Activated CD4-positive, alpha-beta T cell treated with anti-CD3 and anti-CD28 coated beads for 1 hour (primary cell): Measurements from ENCODE around the gene NAV3.

Experiments
- DNase-seq: peaks from one replicate; pipeline ENCODE4 v3.0.0-alpha.2; 2020

NAV3 gene, protein sequence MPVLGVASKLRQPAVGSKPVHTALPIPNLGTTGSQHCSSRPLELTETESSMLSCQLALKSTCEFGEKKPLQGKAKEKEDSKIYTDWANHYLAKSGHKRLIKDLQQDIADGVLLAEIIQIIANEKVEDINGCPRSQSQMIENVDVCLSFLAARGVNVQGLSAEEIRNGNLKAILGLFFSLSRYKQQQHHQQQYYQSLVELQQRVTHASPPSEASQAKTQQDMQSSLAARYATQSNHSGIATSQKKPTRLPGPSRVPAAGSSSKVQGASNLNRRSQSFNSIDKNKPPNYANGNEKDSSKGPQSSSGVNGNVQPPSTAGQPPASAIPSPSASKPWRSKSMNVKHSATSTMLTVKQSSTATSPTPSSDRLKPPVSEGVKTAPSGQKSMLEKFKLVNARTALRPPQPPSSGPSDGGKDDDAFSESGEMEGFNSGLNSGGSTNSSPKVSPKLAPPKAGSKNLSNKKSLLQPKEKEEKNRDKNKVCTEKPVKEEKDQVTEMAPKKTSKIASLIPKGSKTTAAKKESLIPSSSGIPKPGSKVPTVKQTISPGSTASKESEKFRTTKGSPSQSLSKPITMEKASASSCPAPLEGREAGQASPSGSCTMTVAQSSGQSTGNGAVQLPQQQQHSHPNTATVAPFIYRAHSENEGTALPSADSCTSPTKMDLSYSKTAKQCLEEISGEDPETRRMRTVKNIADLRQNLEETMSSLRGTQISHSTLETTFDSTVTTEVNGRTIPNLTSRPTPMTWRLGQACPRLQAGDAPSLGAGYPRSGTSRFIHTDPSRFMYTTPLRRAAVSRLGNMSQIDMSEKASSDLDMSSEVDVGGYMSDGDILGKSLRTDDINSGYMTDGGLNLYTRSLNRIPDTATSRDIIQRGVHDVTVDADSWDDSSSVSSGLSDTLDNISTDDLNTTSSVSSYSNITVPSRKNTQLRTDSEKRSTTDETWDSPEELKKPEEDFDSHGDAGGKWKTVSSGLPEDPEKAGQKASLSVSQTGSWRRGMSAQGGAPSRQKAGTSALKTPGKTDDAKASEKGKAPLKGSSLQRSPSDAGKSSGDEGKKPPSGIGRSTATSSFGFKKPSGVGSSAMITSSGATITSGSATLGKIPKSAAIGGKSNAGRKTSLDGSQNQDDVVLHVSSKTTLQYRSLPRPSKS (N-terminal part only)

DNA sequence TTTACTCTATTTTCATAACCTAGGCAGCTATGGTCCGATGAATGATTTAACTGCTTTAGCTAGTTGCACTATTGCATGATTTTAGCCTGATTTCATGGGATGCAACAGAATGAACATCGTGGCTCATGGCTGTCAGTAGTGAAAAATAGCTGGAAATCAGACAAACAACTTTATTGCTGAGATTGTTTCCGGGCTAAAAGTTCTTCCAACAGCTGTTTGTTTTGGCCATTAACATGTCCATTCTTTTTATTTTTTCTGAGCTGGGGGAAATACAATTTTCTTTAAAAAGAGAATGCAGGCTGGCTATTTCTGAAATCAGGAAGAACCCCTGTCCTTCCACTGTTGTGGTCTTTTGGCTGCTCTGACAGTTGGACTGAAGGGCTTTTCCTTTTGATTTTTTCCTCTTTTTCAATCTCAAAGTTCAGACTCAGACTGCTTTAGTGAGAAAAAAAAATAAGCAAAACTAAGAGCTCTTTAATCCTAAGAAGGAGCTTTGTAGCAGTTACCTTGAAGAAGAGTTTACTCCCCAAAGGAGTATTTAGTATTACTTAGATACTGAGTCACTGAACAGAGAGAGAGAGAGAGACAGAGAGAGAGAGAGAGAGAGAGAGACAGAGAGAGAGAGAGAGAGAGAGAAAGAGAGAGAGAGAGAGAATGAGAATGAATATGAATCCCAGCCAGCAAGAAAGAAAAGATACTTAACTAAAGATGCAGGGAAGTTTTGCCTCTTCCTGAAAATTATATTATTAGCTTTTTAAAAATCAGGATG, at the start of gene NAV3:
TSS of gene NAV3 (plus strand) at position 312 of the 769 bp plus-strand sequence. CDS start 568 bp downstream, outside the sequence.
- DNase-seq: no peak

DNA sequence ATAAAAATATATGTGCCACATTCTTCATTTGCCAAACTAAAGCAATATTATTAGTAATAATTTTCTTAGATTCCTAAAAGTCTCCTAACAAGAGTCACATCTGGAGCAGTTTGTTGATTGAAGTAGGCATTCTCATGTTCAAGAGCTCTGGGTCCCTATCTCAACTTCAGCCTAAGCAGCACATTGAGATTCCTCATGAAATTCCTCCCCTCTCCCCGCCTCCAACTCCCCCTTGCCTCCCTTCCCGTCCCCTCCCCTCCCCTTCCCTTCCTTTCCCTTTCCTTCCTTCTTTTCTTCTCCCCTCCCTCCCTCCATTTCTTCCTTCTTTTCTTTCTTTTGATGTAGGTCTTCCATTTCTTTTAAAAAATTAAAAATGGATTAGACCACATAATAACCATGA, 48.7 kb upstream of the NAV3 start:
- DNase-seq: no peak

DNA sequence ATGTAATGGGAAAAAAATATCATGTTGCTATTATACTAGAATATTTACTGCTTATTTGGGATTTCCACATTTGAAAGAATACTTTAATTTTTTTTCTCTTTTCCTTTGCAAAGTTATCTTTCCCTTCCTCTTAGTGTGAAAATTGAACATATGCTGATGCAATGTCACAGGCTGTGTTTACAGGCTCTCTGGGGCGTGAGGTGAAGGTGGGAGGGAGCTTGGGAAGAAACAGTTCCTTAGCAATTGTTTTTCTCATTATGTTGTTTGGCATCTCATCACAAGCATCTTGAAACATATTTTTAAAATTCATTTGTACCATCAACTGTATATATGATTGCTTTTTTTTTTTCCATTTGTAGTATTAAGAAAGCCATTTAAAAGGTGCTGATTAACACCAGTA, 47.9 kb upstream of the NAV3 start:
- DNase-seq: no peak

DNA sequence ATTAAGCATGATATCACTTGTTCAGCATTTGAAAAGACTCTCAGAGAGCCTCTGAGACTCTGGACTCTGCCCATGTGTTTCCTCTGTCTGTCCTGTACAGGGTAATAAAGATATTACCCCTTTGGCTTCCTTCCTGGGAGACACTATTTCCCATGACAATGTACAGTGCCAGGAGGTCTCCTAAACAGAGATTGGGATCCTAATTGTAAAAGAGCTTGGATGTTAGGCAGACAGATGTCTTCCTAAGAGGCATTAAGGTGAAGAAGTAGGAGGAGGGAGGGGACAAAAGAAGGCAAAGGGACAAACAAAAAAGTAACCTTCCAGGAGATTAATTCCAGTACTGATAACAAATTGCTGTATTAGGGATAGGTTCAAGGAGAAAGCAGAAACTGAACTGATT, 45.5 kb upstream of the NAV3 start:
- no peak for DNase-seq

DNA sequence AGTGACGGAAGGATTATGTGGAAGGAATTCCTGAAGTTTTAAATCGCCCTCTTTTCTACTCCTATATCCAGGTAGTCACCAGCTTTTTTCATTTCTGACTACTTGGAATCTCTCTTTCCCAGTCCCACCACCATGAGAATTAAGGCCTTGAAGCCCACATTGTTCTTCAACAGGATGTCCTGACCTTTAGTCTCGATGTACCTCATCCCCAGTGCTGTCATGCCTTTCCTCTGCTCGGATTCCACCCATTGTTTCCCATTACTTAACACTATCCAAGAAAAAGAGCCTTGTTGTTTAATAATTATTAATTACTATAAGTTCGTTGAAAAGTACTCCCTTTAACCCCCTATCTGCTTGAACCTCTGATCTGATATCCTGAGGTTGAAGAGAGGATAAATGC, 44.0 kb upstream of the NAV3 start:
- no peak for DNase-seq

DNA sequence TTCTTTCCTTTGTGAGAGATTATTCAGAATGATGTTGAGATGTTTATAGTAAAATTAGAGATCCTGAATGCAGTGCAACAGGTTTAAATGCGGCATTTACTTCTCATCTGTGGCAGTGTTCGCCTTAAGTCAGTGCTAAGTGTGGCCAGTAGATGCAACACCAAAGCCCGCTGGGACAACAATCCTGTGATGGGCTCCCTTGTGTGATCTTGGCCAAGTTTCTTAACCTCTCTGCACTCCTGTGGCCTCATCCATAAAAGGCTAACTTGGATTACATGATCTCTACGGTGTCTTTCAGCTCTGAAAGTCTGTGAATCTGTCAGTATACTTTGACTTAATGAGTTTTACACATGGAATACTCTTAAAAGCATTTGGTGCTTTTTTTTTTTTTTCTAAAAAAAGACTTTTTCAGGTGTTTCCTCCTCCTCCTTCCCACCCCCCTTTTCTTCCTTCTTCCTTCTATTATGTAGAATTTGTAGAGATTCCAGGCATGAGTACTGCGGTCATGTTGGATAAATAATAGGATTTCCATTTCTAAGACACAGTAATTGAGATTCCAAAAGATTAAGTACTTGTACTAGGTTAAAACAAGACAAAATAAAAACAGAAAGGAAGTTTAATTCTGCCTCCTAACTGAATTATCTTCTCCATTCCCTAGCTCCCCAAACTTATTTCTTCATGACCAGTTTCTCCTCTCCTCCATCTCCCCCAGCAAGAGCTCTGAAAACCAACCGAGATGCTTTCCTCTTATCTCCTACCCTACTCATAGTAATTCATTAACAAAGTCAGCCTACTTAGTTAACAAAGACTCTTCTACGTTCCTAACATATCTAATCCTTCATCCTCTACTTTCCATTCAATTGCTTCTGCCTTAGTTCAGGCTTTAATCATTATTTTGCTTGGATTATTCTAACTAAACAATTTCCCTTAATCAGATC, 42.2 kb upstream of the NAV3 start:
- DNase-seq: no peak

DNA sequence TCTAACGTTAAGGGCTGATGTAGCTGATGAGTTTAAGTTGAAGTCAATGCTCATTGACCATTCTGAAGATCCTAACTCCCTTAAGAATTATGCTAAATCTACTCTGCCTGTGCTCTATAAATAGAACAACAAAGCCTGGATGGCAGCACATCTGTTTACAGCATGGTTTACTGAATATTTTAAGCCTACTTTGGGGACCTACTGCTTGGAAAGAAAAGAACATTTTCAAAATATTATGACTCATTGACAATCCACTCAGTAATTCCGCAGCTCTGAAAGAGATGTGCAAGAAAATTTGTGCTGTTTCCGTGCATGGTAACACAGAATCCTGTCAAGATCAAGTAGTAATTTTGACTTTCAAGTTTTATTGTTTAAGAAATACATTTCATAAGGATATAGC, 35.0 kb upstream of the NAV3 start:
- DNase-seq: no peak

DNA sequence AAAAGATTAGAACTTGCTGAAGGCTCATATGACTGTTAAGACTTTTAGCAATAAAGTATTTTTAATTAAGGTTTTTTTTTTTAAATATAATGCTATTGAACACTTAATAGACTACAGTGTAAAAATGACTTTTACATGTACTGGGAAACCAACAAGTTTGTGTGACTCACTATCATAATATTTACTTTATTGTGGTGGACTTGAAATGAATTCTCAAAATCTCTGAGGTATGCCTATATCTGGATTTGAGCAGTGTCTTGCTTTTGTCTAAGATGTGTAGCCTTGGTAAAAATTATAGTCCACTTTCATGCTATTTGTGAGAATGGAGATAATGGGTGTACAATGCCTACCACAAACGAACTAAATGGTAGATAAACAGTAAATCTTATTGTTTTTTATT, 33.9 kb upstream of the NAV3 start:
- no peak for DNase-seq

DNA sequence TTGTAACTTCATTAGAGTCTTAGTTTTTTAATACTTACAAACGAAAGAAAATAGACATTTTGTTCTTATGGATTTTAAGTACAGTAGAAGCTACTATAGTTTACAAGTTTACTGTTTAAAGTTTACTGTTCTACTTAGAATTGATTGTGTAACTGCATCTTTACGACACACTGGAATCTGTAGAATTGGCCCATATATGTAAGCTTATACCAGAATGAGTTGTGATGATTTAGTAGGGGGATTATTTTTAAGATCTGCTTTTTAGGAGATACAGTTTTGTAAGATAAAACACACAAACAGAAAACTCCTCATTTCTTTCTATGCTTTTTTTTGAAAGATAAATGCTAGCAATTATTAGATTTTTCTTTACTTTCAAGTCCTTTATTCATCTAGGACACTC, 30.2 kb upstream of the NAV3 start:
- DNase-seq: no peak

DNA sequence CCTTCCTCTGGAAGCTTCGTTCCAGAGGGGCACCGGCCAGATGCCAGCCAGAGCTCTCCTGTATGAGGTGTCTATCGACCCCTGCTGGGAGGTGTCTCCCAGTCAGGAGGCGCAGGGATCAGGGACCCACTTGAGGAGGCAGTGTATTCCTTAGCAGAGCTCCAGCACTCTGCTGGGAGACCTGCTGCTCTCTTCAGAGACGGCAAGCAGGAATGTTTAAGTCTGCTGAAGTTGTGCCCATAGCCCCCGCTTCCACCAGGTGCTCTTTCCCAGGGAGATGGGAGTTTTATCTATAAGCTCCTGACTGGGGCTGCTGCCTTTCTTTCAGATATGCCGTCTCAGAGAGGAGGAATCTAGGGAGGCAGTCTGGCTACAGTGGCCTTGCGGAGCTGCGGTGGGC, 22.2 kb upstream of the NAV3 start:
- DNase-seq: no peak

DNA sequence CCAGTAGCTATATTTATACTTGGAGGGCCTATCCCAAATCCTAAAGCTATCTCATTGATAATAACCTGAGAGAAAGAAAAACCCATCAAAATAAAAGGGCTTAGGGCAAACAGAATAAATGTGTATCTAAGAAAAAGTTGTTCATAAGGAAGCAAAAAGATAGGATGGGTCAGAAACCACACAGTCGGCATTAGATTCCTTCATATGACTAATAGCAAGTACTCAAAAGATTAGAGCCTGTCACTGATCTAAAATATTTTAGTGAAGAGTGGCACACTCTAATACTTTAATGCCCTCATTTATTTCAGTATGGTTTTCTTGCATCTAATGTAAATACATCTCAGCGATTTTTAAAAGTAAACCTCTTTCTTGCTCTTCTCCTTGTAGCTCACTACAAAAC, 17.1 kb upstream of the NAV3 start:
- DNase-seq: no peak

DNA sequence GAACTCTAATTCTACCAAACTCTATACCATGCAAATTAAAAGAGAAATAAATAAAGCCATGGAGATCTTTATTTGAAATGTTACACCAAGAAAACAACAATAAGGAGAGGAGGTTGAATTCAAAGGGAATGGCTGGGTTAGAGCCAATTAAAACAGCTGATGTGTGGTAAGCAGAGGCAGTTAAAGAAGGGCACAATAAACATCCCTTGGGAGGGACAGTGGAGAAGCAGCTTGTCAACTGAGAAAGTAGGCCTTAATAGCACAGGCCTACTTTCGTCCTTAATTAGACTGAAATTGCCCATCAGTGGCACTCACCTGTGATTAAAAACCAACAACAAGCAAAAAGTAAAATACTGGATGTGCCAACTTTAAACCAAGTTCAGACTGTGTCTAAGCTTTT, 16.3 kb upstream of the NAV3 start:
- DNase-seq: no peak

DNA sequence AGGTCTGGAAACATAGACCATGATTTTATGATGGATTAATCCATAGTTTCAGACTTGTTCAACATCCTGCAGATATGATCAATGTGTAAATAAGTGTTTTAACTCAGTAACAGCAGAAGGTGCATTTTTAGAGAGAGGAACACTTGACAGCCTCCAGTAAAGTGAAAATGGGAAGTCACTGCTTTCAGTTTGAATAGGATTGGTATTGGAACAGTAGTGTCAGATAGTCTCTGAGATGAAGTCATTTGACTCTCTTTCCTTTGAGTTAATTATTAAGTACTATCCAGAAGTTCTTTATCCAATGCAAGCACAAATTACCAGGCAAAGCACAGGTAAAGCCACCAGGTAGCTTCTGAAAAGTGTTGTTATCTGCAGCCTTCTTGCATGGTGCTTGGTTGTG, 14.5 kb upstream of the NAV3 start:
- no peak for DNase-seq

DNA sequence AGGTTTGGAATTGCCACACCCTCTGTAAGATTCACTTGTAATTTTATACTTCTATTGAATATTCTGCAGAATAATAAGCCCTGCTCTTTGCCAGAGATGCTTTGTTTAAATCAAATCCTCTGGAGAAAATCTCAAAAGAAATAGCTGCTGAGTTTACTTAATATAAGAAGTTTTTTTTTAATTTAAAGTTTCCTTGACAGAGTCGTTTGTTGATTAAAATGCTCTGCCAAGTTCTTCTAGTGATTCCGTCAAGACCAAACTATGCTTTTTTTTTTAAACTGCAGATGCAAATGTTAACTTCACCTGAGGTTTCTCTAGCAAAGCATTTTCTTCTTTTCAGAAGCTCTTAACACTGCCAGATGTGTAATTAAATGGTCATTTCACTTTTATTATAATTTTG, 13.4 kb upstream of the NAV3 start:
- no peak for DNase-seq

DNA sequence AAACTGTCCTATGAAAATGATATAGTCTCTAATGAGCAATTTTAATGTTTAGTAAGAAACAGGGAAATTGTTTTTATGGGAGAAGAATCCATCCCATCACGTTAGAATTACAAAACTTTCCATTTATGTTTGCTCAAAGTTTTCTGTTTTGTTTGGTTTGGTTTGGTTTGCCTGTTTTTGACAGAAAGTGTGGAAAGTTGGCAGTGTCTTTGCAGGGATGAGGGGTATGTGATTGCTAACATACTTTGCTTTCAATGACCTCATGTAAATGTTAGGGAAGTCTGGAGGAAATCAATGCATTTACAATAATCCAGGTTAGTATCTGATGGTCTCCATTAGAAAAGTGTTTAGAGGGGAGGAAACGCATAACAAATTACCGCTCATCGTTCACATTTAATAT, 12.3 kb upstream of the NAV3 start:
- no peak for DNase-seq

DNA sequence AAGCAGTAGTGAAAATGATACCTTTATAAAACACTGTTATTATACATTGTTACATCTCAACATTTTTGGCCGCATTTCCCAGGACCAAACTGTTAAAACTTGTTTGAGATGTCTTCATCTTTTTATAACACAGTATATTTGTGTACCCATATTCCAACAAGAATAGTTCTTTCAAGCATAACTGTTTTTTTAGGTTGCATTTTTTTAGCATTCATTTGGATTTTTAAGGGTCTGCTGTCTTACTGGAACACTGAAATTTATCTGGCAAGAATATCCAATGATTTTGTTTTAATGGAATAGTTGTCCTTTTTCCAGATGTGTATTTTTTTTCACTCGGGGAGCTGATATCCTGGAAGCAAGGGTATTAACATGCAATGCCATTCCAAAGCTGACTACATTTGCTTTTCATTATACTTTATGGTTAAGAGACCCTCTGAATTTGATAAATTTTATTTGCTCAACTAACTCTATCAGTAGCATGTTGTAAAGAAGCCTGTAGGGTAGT, 8.9 kb upstream of the NAV3 start:
- DNase-seq: no peak

DNA sequence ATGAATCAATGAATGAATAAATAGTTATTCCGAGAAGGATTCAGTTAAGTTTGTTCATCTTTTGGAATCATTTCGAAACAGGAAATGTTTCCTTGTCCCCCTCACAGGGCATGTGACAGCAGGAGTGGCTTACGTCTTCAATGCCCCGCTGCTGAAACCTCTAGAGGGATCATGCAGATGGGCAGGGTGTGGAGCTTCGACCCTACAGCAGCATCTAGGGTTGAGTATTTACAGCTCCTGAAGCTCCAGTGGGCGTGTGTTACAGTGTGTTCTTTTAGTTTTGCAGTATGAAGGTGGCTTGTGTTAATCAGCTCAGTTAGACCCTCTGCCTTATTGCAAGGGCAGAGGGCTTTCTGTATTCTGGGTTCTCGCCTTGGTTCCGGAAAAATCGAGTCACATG, 2.6 kb downstream of the NAV3 start:
- no peak for DNase-seq

DNA sequence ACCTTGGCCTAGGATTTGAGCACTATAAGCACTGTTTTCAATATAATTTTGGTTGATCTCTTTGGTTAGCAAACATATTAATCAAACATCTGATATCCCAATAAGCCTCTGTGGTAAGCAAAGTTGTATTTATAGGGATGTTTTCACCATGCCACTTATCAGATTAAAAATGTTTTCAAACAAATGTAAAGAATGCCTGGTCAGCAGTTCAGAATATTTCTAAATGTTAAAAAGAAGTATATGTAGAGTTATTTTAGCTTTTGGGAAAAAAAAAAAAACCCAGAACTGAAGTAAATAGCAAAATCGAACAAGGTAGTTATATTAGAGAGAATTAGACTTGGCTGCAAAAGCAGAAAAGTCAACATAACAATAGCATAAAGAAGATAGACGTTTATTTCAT, 3.9 kb downstream of the NAV3 start:
- DNase-seq: no peak

DNA sequence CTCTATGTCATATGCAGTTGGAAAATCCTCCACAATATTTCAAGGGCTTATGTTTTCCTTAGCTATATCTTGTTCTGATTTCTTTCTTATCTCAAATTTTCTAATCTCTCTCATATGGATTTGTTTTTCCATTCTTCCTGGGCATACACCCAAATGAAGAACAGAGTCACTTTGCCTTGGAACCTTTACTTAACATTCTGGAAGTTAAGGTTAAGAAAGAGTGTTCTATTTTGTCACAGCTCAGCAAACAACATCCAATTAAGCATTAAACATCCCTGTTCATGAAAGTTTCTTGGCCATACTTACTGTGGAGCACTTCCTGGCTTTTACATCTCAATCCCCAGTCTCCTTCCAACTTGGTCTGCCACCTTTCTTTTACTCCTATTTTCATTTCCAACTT, 5.3 kb downstream of the NAV3 start:
- DNase-seq: no peak

DNA sequence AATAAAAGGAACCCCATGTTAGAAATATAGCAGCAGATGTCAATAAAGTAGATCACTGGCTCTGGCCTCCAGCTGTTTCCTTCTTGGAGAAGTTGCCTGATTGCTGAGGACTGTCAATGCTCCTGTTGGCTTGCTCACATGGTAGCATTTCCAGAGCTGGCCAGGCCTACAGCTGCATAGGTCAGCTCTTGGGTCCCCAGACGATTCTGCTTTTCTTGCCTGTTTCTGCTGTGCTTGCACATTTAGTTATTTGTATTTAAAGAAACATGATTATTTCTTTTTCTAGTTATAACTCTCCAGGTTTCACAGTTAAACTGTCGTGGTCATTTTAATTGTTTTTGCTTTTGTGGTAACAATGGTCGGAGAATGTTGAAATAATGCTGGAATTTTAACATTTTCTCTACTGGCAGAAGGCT, 7.2 kb downstream of the NAV3 start:
- DNase-seq: no peak

DNA sequence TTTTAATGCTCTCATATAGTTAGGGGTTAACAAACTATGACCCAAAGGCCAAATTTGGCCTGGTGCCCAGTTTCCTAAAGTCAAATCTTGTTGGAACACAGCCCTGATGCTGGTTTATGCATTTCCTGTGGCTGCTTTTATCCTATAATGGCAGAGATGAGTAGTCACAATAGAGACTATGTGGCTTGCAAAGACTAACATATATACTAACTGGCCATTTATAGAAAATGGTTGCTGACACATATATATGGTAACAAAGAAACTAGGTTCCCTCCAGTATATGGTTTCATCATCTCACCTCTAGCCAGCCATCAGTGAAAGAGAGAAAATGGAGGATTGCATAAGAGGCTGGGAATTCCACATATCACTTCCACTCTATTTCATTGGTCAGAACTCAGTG, 10.8 kb downstream of the NAV3 start:
- DNase-seq: no peak

DNA sequence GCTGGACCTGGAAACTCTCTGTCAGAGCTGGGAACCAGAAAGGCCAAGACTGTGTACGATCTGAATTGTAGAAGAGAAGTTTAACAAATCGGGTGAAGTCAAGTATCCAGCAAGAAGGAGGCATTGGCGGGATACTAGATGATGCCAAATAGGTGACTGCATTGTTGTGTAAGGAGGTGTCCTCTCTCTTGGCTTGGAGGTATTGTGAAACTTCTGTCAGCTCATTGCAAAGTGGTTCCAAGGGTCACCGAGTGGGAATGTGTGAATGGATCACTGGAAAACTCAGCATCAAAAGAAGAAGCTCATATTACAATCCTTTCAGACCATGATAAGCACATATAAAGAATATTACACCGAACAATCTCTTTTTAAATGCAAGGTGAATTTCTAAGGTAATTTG, 11.7 kb downstream of the NAV3 start:
- no peak for DNase-seq
